Lower leg skin (tissue), 4 donors: ENCODE results near the gene A2ML1. TPM values are rescaled to one million over a fixed set of nuclear protein-coding genes. Genes with fewer than 3 reads are reported as not detected.
"Not testable (repeated sequence)": the region's sequence is repeated elsewhere in the genome, so short reads cannot be mapped to it uniquely, and the experiment has no call there.

Experiments
- DNase-seq, 2 donors: peaks; one replicate each; pipeline ENCODE4 v3.0.0-alpha.2; 2019; ENCODE audit warnings: low spot score in 2 of 2
- H3K4me3 ChIP-seq: fragments of 200-600 bp; sonication (generic); 2 replicates; pipeline ENCODE4 v1.5.1; 2017; ENCODE audit warnings: mild to moderate bottlenecking, low read depth; ENCODE audit not compliant: poor library complexity, severe bottlenecking
- POLR2A ChIP-seq, 2 donors: fragments of 450-650 bp; IDR thresholded peaks; one replicate each; pipeline ENCODE4 v1.6.1; 2016 to 2017; ENCODE audit warnings: antibody characterized with exemption in 2 of 2, mild to moderate bottlenecking in 1 of 2, moderate library complexity in 1 of 2
- WGBS, 2 donors: methylation state at CpG; one replicate each; pipeline ENCODE4 v1.1.5; 2018; 5-methylcytosine and 5-hydroxymethylcytosine counted together
- intact Hi-C: fragments of 100-400 bp; cut with DNase I; formaldehyde crosslinking; loops from one replicate; pipeline ENCODE4 v1.15.0; 2023; ENCODE audit warnings: low total_unique reads
- total RNA-seq, 4 donors: library from RNA; depleted of rRNA; stranded (reverse); fragments of >200 nt; gene quantifications; one replicate each; pipeline ENCODE4 v1.1.0, GENCODE V29; 2016
- TF ChIP-seq, protein P1 (sequence below), 3 donors: fragments of 450-650 bp; IDR thresholded peaks; one replicate each; pipeline ENCODE4 v1.5.1; 2016; ENCODE audit warnings: antibody characterized with exemption in 3 of 3, mild to moderate bottlenecking in 3 of 3, moderate library complexity in 2 of 3

Gene A2ML1
- total RNA-seq, 4 donors from 2014 or later = 124 to 341 (median 216) TPM

DNA sequence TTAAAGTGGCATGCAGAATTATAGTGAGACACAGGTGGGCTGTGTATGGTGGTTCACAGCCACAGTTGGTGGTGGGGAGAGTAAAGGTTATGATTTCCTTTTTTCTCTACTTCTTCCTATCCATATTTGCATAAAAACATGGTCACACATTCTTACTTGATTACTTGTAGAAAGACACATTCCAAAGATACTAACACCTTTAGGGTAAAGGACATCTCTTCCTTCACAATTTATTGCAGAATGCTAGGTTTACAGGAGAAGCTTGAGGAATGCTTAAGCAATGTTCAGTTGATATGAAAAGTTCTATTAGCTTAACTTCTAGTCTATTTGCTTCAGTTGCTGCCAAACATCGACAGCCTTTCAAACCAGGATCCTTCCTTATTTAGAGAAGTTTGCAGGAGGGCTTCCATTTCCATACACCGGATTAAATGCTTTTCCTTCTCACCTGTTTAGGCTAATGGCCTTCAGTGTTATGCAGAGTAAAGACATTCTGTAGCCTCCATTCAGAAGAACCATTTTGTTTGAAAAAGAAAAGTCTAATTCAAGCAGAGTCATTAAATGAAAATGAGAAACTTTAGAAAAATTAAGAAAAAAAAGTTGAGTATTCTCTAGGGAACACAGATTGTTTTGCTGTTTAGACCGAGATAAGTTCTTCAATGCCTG lies 89.3 kb downstream of the A2ML1 start:
- TF ChIP-seq, protein P1, sequence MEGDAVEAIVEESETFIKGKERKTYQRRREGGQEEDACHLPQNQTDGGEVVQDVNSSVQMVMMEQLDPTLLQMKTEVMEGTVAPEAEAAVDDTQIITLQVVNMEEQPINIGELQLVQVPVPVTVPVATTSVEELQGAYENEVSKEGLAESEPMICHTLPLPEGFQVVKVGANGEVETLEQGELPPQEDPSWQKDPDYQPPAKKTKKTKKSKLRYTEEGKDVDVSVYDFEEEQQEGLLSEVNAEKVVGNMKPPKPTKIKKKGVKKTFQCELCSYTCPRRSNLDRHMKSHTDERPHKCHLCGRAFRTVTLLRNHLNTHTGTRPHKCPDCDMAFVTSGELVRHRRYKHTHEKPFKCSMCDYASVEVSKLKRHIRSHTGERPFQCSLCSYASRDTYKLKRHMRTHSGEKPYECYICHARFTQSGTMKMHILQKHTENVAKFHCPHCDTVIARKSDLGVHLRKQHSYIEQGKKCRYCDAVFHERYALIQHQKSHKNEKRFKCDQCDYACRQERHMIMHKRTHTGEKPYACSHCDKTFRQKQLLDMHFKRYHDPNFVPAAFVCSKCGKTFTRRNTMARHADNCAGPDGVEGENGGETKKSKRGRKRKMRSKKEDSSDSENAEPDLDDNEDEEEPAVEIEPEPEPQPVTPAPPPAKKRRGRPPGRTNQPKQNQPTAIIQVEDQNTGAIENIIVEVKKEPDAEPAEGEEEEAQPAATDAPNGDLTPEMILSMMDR (IDR thresholded peaks at IDR 0.05) = no peak
- TF ChIP-seq POLR2A (IDR thresholded peaks at IDR 0.05) = no peak
- no peak for DNase-seq
- intact Hi-C loops = no loop called here
- 74 to 77% methylated on average over 3 of the region's 3 CpGs for WGBS, 2 donors
- no peak overlapping the region for H3K4me3 ChIP-seq

DNA sequence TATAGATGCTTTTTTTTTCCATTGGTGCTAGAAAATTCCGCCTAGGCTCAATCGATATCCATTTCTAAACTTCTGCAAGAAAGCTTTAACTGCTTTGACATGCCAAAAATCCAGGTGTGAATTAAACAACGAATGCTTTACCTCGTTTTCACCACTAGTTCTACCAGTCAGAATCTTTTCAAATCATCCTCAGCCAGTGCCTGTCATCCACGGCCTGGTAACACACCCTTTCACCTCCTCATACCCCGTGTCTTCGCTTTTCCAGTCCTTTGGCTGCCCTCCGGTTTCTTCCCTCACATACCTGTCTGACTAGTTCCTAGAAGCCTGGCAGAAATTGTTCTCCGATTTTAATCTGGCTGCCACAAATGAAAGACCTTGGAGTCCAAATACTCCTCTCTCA lies 90.5 kb downstream of the A2ML1 start:
- 31 to 35% methylated on average over 9 of the region's 9 CpGs for WGBS, 2 donors
- no peak overlapping the region for H3K4me3 ChIP-seq
- peak in 1 of 2 donors; percentile 38 for DNase-seq
- intact Hi-C loops = no loop called here
- TF ChIP-seq POLR2A (IDR thresholded peaks at IDR 0.05) = no peak
- TF ChIP-seq, protein P1 (IDR thresholded peaks at IDR 0.05) = no peak

- 10 to 14% methylated on average over 6 of the region's 6 CpGs for WGBS, 2 donors
- intact Hi-C loops = no loop called here
- TF ChIP-seq, protein P1 (IDR thresholded peaks at IDR 0.05) = no peak
- no peak for TF ChIP-seq POLR2A (IDR thresholded peaks at IDR 0.05)
- H3K4me3 ChIP-seq = peak overlapping the region; percentile 62
- DNase-seq = no peak
Measured at GRCh38 chr12:8913702-8914032, 91.2 kb downstream of the A2ML1 start.

- peak; percentile 51 to 94 for DNase-seq
- 0 to 1% methylated on average over 13 to 23 of the region's 57 CpGs for WGBS, 2 donors
- H3K4me3 ChIP-seq = peak within 1 kb of the TSS; percentile 62
- intact Hi-C loops = not testable (repeated sequence)
Measured at GRCh38 chr12:8914033-8914715, 91.8 kb downstream of the A2ML1 start, which contains the start of gene PHC1. PHC1 (plus strand) TSS chr12:8914509; CDS start chr12:8917678, 3,169 bp downstream.

DNA sequence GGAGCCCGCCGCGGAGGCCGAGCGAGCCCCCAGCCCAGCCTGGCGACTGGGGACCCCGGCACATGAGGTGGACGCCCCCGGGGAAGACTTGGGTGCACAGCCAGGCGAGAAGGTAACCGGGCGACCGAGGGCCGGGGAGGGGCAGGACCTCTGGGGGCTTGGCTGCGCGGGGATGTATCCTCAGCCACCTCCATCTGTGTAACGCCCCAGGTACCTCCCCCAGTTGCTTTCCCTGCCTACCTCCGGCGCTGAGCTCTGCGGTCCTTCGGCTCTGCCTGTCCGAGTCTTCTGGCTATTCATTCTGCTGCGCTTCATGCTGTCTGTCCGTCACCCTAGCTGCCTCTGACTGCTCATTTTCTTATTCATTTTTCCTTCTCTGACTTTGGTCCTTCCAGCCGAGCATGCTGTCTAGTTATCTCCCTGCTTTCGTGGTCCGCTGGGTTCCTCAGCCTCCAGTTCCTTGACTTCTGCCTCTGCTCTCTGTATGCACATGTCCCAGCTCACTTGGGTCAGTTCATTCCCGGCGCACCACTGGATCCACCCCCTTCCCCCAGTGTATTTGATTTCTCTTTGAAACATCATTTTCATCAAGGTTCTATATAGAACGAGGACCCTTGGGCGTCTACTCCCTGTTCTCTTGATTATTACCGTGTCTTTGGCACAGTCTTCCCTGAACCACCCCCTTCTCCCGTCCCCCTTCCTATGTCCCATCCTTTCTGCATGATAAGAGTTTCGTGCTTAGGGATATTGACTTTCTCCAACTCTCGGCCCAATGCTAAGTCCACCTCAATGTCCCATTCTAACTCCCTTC lies 92.5 kb downstream of the A2ML1 start:
- TF ChIP-seq, protein P1 (IDR thresholded peaks at IDR 0.05) = no peak
- TF ChIP-seq POLR2A (IDR thresholded peaks at IDR 0.05) = no peak
- DNase-seq = peak; percentile 25 to 88
- 3 to 5% methylated on average over 26 to 27 of the region's 35 CpGs for WGBS, 2 donors

DNA sequence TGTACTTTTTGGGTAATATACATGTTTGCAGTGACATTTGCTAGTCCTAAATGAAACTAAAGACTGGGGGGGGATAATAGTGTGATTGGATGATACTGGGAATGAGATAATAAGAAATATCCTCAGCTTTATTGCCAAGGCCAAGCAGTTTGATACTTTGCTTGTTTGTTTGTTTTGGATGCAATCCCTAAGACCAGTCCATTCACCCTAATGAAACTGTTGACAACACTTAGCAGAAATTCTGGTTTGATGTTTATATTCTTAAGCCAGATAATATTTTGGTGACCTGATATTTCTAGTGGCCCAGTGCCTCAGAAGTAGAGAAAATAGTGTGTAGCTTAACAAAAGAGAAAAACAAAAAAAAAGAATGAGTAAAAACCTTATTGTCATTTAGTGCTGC lies 93.7 kb downstream of the A2ML1 start:
- intact Hi-C loops = no loop called here
- no peak overlapping the region for H3K4me3 ChIP-seq
- no peak for DNase-seq
- TF ChIP-seq POLR2A (IDR thresholded peaks at IDR 0.05) = no peak
- TF ChIP-seq, protein P1 (IDR thresholded peaks at IDR 0.05) = no peak

More for the DNA sequence above, 92.5 kb downstream of the A2ML1 start:
- H3K4me3 ChIP-seq = peak overlapping the region; percentile 62
- intact Hi-C loops = no loop called here
